H1 (cell line): ENCODE measurements around the gene MTIF2. TPM values are rescaled to one million over a fixed set of nuclear protein-coding genes. Genes with fewer than 3 reads are reported as not detected.
"Not testable (repeated sequence)": the region's sequence is repeated elsewhere in the genome, so short reads cannot be mapped to it uniquely, and the experiment has no call there.

Source experiments
- CTCF ChIA-PET: fragments of 300-600 bp; sonication (Branson Sonifier 250); formaldehyde crosslinking; loops from one replicate; lab custom pipeline; 2021; ENCODE audit not compliant: partially characterized antibody; lab: Charles Lee
- POLR2A ChIA-PET: fragments of 300-600 bp; sonication (Branson Sonifier 250); formaldehyde crosslinking; loops from one replicate; lab custom pipeline; 2021; ENCODE audit warnings: inconsistent platforms; ENCODE audit not compliant: partially characterized antibody; lab: Charles Lee
- DNase-seq, 2 experiments: peaks; one replicate each; pipeline versions ENCODE4 v3.0.0 to v3.0.0-alpha.2; 2010 to 2022; ENCODE audit warnings: low spot score in 2 of 2, low read depth in 1 of 2, mixed read lengths in 1 of 2
- FAIRE-seq: peaks from 2 replicates; lab custom pipeline; 2011; peaks lifted over from hg19 to GRCh38; lab: Jason Lieb, UNC
- H2AFZ ChIP-seq: 2 replicates; pipeline ENCODE4 v1.8.1; 2012; ENCODE audit warnings: low read length, inconsistent platforms
- H2AK5ac ChIP-seq: 2 replicates; pipeline ENCODE4 v1.6.1; 2013; ENCODE audit warnings: low read depth, low read length
- H2BK120ac ChIP-seq: replicated peaks from 2 replicates; pipeline ENCODE3; 2013; ENCODE audit warnings: low read depth, low read length, inconsistent platforms
- H2BK12ac ChIP-seq: 2 replicates; pipeline ENCODE4 v1.6.1; 2013; ENCODE audit warnings: low read depth, low read length
- H2BK15ac ChIP-seq: 2 replicates; pipeline ENCODE4 v1.6.1; 2013; ENCODE audit warnings: low read length
- H2BK20ac ChIP-seq: 2 replicates; pipeline ENCODE4 v1.6.1; 2013; ENCODE audit warnings: low read length
- H2BK5ac ChIP-seq: 2 replicates; pipeline ENCODE4 v1.6.1; 2013; ENCODE audit warnings: low read depth, low read length
- H3K14ac ChIP-seq: 2 replicates; pipeline ENCODE4 v1.6.1; 2013; ENCODE audit warnings: inconsistent platforms; ENCODE audit not compliant: insufficient read length
- H3K18ac ChIP-seq: 2 replicates; pipeline ENCODE4 v1.6.1; 2013; ENCODE audit warnings: low read length; ENCODE audit errors: extremely low read depth
- H3K23ac ChIP-seq: 2 replicates; pipeline ENCODE4 v1.6.1; 2013; ENCODE audit warnings: inconsistent platforms; ENCODE audit not compliant: insufficient read length
- H3K23me2 ChIP-seq: 2 replicates; pipeline ENCODE4 v1.6.1; 2013; ENCODE audit warnings: low read depth, low read length
- H3K27ac ChIP-seq: 2 replicates; pipeline ENCODE4 v1.6.1; 2011; ENCODE audit warnings: low read depth, low read length, inconsistent platforms
- H3K27me3 ChIP-seq, 4 experiments: replicated peaks in 1 of 4; 1 replicate in 1 of 4; 2 replicates in 3 of 4; pipeline versions ENCODE4 v1.6.1 to v1.8.1; 2011 to 2013; ENCODE audit warnings: low read length in 3 of 4, mild to moderate bottlenecking in 3 of 4, inconsistent platforms in 2 of 4, mixed read lengths in 2 of 4, moderate library complexity in 1 of 4; ENCODE audit not compliant: control insufficient read depth in 3 of 4, insufficient read depth in 3 of 4; ENCODE audit errors: extremely low read depth in 1 of 4
- H3K36me3 ChIP-seq, 4 experiments: 2 replicates each; pipeline versions ENCODE4 v1.6.1 to v1.8.1; 2011 to 2013; ENCODE audit warnings: mild to moderate bottlenecking in 4 of 4, low read length in 3 of 4, moderate library complexity in 2 of 4, control low read depth in 1 of 4, inconsistent platforms in 1 of 4; ENCODE audit not compliant: insufficient read depth in 4 of 4, control insufficient read depth in 2 of 4
- H3K4ac ChIP-seq: replicated peaks from 2 replicates; pipeline ENCODE3; 2013; ENCODE audit warnings: low read length, low read depth, mixed read lengths, inconsistent platforms; ENCODE audit not compliant: insufficient read length
- H3K4me1 ChIP-seq, 4 experiments: replicated peaks in 1 of 4; 1 replicate in 1 of 4; 2 replicates in 3 of 4; pipeline versions ENCODE4 v1.6.1 to v1.8.1; 2011 to 2013; ENCODE audit warnings: low read length in 3 of 4, inconsistent platforms in 2 of 4, mixed read lengths in 1 of 4; ENCODE audit not compliant: insufficient read depth in 4 of 4, control insufficient read depth in 3 of 4
- H3K4me2 ChIP-seq, 2 experiments: 2 replicates each; pipeline versions ENCODE4 v1.6.1 to v1.8.1; 2011 to 2013; ENCODE audit warnings: low read depth in 2 of 2, low read length in 2 of 2, control low read depth in 1 of 2, inconsistent platforms in 1 of 2, mild to moderate bottlenecking in 1 of 2; ENCODE audit not compliant: insufficient read depth in 1 of 2
- H3K4me3 ChIP-seq, 4 experiments: fragments of 200-600, 300-600 bp in 1 of 4; sonication (generic), shearing (Covaris generic), sonication (Bioruptor Twin) in 1 of 4; 2 replicates each; pipeline versions ENCODE4 v1.5.1 to v1.8.1; 2011 to 2016; ENCODE audit warnings: low read length in 4 of 4, low read depth in 3 of 4, control low read depth in 2 of 4, inconsistent platforms in 2 of 4, mild to moderate bottlenecking in 2 of 4, mixed read lengths in 1 of 4, moderate library complexity in 1 of 4; ENCODE audit not compliant: insufficient read depth in 2 of 4; ENCODE audit errors: extremely low read depth in 1 of 4
- H3K56ac ChIP-seq: replicated peaks from 2 replicates; pipeline ENCODE3; 2013; ENCODE audit warnings: low read depth, mild to moderate bottlenecking, mixed read lengths, low read length, inconsistent platforms; ENCODE audit not compliant: insufficient read length
- H3K79me1 ChIP-seq: 2 replicates; pipeline ENCODE4 v1.6.1; 2013; ENCODE audit warnings: low read depth, low read length, control low read depth
- H3K79me2 ChIP-seq, 2 experiments: 2 replicates each; pipeline versions ENCODE4 v1.6.1 to v1.8.1; 2012 to 2013; ENCODE audit warnings: low read length in 2 of 2, mild to moderate bottlenecking in 2 of 2, inconsistent platforms in 1 of 2; ENCODE audit not compliant: insufficient read depth in 2 of 2, control insufficient read depth in 1 of 2
- H3K9ac ChIP-seq, 4 experiments: replicated peaks in 1 of 4; 1 replicate in 1 of 4; 2 replicates in 3 of 4; pipeline versions ENCODE4 v1.6.1 to v1.8.1; 2011 to 2013; ENCODE audit warnings: low read depth in 3 of 4, low read length in 3 of 4, control low read depth in 2 of 4, mild to moderate bottlenecking in 2 of 4, moderate library complexity in 2 of 4, inconsistent platforms in 1 of 4; ENCODE audit errors: extremely low read depth in 1 of 4
- H3K9me3 ChIP-seq, 2 experiments: 2 replicates each; pipeline versions ENCODE4 v1.6.1 to v1.8.1; 2012 to 2013; ENCODE audit warnings: mild to moderate bottlenecking in 2 of 2, moderate library complexity in 2 of 2, control low read depth in 1 of 2, inconsistent platforms in 1 of 2, low read depth in 1 of 2, low read length in 1 of 2, mixed read lengths in 1 of 2; ENCODE audit not compliant: insufficient read depth in 2 of 2
- H4K20me1 ChIP-seq, 2 experiments: replicated peaks in 1 of 2; 2 replicates each; pipeline versions ENCODE3 to v1.8.1; 2011 to 2013; ENCODE audit warnings: inconsistent platforms in 2 of 2, low read length in 2 of 2, mild to moderate bottlenecking in 1 of 2; ENCODE audit not compliant: insufficient read depth in 2 of 2, control insufficient read depth in 1 of 2
- H4K5ac ChIP-seq: 2 replicates; pipeline ENCODE4 v1.6.1; 2013; ENCODE audit warnings: low read length, low read depth, mixed read lengths, inconsistent platforms; ENCODE audit not compliant: insufficient read length
- H4K8ac ChIP-seq: 2 replicates; pipeline ENCODE4 v1.8.0; 2013; ENCODE audit warnings: mild to moderate bottlenecking, moderate library complexity, low read length, inconsistent platforms; ENCODE audit not compliant: insufficient read depth; ENCODE audit errors: extremely low read depth
- H4K91ac ChIP-seq: replicated peaks from 2 replicates; pipeline ENCODE3; 2013; ENCODE audit warnings: low read length, mixed read lengths, inconsistent platforms; ENCODE audit not compliant: insufficient read length
- WGBS, 2 experiments: shearing (Covaris generic) in 1 of 2; methylation state at CpG; one replicate each; pipeline versions ENCODE4 v1.1.6 to v1.1.7; 2013 to 2015; ENCODE audit warnings: low lambda C conversion rate in 2 of 2, mixed read lengths in 2 of 2, inconsistent platforms in 1 of 2, low coverage in 1 of 2, missing lambda C conversion rate in 1 of 2; ENCODE audit not compliant: insufficient replicate concordance in 2 of 2, insufficient coverage in 1 of 2, insufficient read length in 1 of 2; ENCODE audit errors: extremely low coverage in 1 of 2, missing lambda C conversion rate in 1 of 2; 5-methylcytosine and 5-hydroxymethylcytosine counted together
- polyA plus RNA-seq, 7 experiments: library from polyadenylated mRNA; depleted of rRNA in 3 of 7; stranded (reverse) in 5 of 7; unstranded in 2 of 7; fragments of >200 nt in 5 of 7; fragments of 200-250 nt in 2 of 7; gene quantifications; 1 replicate in 5 of 7; 2 replicates in 1 of 7; 4 replicates in 1 of 7; pipeline versions ENCODE4 v1.2.1 to v1.2.3, GENCODE V29; 2011 to 2013; ENCODE audit warnings: missing spikeins in 2 of 7, mixed read lengths in 2 of 7
- total RNA-seq: library from RNA; stranded (reverse); fragmentation: NEBNext Ultra II Directional; extraction: Animal tissue kit (Norgen Biotek cat#: 25700); gene quantifications from 2 replicates; pipeline ENCODE4 v1.2.1, GENCODE V29; 2021

MTIF2 gene
- total and polyA plus RNA-seq, 2 of the 8 experiments (the other 6 are each of a cell fraction or from before 2014, with no cell fraction given) = 11.0 to 36.0 TPM

- H4K8ac ChIP-seq, H3K56ac ChIP-seq, H2AK5ac ChIP-seq, DNase-seq, H4K5ac ChIP-seq, H3K79me1 ChIP-seq, H3K9me3 ChIP-seq, H3K27ac ChIP-seq, H2AFZ ChIP-seq, H3K36me3 ChIP-seq, H4K20me1 ChIP-seq, H2BK20ac ChIP-seq, H3K18ac ChIP-seq, H3K23ac ChIP-seq, H3K23me2 ChIP-seq, H2BK5ac ChIP-seq, H3K4me3 ChIP-seq, H2BK120ac ChIP-seq, CTCF ChIA-PET, FAIRE-seq, H2BK15ac ChIP-seq, H3K27me3 ChIP-seq, H3K4me2 ChIP-seq, H3K9ac ChIP-seq, H3K79me2 ChIP-seq, H3K14ac ChIP-seq, H3K4ac ChIP-seq, H2BK12ac ChIP-seq, H4K91ac ChIP-seq: not testable (repeated sequence)
- 91% methylated on average over 2 of the region's 2 CpGs; no CpG with 5 or more reads in 1 of the 2 experiments for WGBS, 2 experiments
- POLR2A ChIA-PET = interaction anchor here (0.6 to 1.0 kb wide), 3 partner anchors 21 to 41 kb away, joined by 3 to 4 read pairs (median 4); partner anchors contain the start of gene RPS27A
- H3K4me1 ChIP-seq = peaks cover 0 to 10% (median 3%) of the 10 kb centered on the region in 4 experiments; a peak in 4 of 7 replicates
Observed at GRCh38 chr2:55274346-55274745, 5.3 kb upstream of the MTIF2 start.
